ENCODE results near the gene MXRA5. TPM values are rescaled to one million over a fixed set of nuclear protein-coding genes. Genes with fewer than 3 reads are reported as not detected.

The MXRA5 gene
- total and polyA plus RNA-seq, 10 of the 15 experiments (the other 5 are each of a cell fraction or from before 2014, with no cell fraction given), result 0.01 to 0.03 TPM; not detected in 8

DNA sequence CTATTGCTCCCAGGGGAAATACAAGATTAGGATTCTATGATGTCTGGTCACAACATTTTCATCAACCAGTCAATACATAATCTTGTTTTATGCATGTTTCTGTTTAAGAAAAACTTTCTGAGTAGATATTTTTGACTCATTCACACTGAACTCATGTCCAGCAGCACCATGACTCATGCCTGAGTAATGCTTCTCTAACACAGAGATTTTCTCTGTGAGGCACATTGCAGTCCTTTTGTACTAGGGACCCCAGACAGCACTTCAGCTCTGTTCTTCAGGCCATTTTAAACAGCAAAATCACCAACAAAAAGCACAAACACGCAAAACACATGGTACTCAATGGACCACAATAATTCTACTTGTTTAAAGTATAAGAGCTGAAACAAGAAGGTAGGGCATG, 83.6 kb downstream of the MXRA5 start:
- no peaks in the 10 kb centered on the region for H4K20me1 ChIP-seq (ENCODE audit: control insufficient read depth, insufficient read depth)
- no TSS peak for BruUV-seq (replicated peaks)
- no peak overlapping the region for H3K4me2 ChIP-seq (ENCODE audit: control insufficient read depth, insufficient read depth)
- H3K4me3 ChIP-seq, result no peak overlapping the region
- intact Hi-C loops (cut with micrococcal nuclease; ENCODE audit: unreplicated experiment), result no loop called here
- in situ Hi-C loops (cut with MboI), result no loop called here
- DNase-seq (ENCODE audit: low read depth, low spot score) (no peak), ATAC-seq (no peak), FAIRE-seq (no peak)
- RAD21 ChIA-PET (ENCODE audit: unreplicated experiment), result no interaction called here
- no peaks in the 10 kb centered on the region for H3K36me3 ChIP-seq (ENCODE audit: control insufficient read depth in 2 of 2, insufficient read depth in 2 of 2, low read length in 1 of 2)
- WGBS (ENCODE audit: insufficient coverage, insufficient replicate concordance, low lambda C conversion rate, missing lambda C conversion rate), result 0% methylated on average over 1 of the region's 1 CpG
- no peaks in the 10 kb centered on the region for H3K9me3 ChIP-seq (replicated peaks; ENCODE audit: control insufficient read depth, insufficient read depth, low read length)
- H3K27ac ChIP-seq (ENCODE audit: control insufficient read depth, insufficient read depth), result no peak overlapping the region
- TF ChIP-seq NR2C1 (IDR thresholded peaks at IDR 0.05) (no peak), STAT3 (IDR thresholded peaks at IDR 0.05; ENCODE audit: low read depth, low read length) (no peak), BCL11A (IDR thresholded peaks at IDR 0.05; ENCODE audit: low read depth, low read length) (no peak), FOXK2 (IDR thresholded peaks at IDR 0.05) (no peak), IRF4 (IDR thresholded peaks at IDR 0.05; ENCODE audit: low read depth, low read length) (no peak), MYB (IDR thresholded peaks at IDR 0.05; ENCODE audit: borderline replicate concordance, low read depth, low read length) (no peak), CBX5 (IDR thresholded peaks at IDR 0.05; ENCODE audit: low read depth) (no peak), HCFC1 (IDR thresholded peaks at IDR 0.05; ENCODE audit: low read length) (no peak), TBL1XR1 (IDR thresholded peaks at IDR 0.05; ENCODE audit: low read depth, low read length) (no peak), DPF2 (IDR thresholded peaks at IDR 0.05) (no peak), HDGF (IDR thresholded peaks at IDR 0.05) (no peak), CBFB (IDR thresholded peaks at IDR 0.05; ENCODE audit: low read depth) (no peak), ZNF207 (IDR thresholded peaks at IDR 0.05; ENCODE audit: borderline replicate concordance) (no peak), TAF1 (IDR thresholded peaks at IDR 0.05; ENCODE audit: borderline replicate concordance, low read depth, low read length) (no peak), CHD1 (IDR thresholded peaks at IDR 0.05; ENCODE audit: low read depth, low read length) (no peak)
- TF ChIP-seq, protein P1, sequence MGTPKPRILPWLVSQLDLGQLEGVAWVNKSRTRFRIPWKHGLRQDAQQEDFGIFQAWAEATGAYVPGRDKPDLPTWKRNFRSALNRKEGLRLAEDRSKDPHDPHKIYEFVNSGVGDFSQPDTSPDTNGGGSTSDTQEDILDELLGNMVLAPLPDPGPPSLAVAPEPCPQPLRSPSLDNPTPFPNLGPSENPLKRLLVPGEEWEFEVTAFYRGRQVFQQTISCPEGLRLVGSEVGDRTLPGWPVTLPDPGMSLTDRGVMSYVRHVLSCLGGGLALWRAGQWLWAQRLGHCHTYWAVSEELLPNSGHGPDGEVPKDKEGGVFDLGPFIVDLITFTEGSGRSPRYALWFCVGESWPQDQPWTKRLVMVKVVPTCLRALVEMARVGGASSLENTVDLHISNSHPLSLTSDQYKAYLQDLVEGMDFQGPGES (IDR thresholded peaks at IDR 0.05), result no peak
- TF ChIP-seq, protein P2, sequence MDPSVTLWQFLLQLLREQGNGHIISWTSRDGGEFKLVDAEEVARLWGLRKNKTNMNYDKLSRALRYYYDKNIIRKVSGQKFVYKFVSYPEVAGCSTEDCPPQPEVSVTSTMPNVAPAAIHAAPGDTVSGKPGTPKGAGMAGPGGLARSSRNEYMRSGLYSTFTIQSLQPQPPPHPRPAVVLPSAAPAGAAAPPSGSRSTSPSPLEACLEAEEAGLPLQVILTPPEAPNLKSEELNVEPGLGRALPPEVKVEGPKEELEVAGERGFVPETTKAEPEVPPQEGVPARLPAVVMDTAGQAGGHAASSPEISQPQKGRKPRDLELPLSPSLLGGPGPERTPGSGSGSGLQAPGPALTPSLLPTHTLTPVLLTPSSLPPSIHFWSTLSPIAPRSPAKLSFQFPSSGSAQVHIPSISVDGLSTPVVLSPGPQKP (IDR thresholded peaks at IDR 0.05; ENCODE audit: low read depth, low read length), result no peak
- TF ChIP-seq, protein P3, sequence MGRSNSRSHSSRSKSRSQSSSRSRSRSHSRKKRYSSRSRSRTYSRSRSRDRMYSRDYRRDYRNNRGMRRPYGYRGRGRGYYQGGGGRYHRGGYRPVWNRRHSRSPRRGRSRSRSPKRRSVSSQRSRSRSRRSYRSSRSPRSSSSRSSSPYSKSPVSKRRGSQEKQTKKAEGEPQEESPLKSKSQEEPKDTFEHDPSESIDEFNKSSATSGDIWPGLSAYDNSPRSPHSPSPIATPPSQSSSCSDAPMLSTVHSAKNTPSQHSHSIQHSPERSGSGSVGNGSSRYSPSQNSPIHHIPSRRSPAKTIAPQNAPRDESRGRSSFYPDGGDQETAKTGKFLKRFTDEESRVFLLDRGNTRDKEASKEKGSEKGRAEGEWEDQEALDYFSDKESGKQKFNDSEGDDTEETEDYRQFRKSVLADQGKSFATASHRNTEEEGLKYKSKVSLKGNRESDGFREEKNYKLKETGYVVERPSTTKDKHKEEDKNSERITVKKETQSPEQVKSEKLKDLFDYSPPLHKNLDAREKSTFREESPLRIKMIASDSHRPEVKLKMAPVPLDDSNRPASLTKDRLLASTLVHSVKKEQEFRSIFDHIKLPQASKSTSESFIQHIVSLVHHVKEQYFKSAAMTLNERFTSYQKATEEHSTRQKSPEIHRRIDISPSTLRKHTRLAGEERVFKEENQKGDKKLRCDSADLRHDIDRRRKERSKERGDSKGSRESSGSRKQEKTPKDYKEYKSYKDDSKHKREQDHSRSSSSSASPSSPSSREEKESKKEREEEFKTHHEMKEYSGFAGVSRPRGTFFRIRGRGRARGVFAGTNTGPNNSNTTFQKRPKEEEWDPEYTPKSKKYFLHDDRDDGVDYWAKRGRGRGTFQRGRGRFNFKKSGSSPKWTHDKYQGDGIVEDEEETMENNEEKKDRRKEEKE (IDR thresholded peaks at IDR 0.05), result no peak
- no peaks in the 10 kb centered on the region for H3K79me2 ChIP-seq (ENCODE audit: control insufficient read depth, insufficient read depth, low read length)
- H3K9ac ChIP-seq (ENCODE audit: control insufficient read depth, insufficient read depth, low read length), result no peak overlapping the region
- no peaks in the 10 kb centered on the region for H3K4me1 ChIP-seq (ENCODE audit: control insufficient read depth, insufficient read depth, low read length)
- no peak overlapping the region for H2AFZ ChIP-seq (ENCODE audit: control insufficient read depth, low read depth, low read length)
- POLR2A ChIA-PET, result no interaction called here
- no peaks in the 10 kb centered on the region for H3K27me3 ChIP-seq (replicated peaks in 1 of 2; ENCODE audit: control insufficient read depth in 2 of 2, insufficient read depth in 2 of 2, low read length in 1 of 2)
- CTCF ChIA-PET, result interaction anchor here (0.6 kb wide), 1 partner anchor 375 kb away, joined by 3 read pairs; no protein-coding TSS in a partner anchor
- SMC1A ChIA-PET (ENCODE audit: uncharacterized antibody, unreplicated experiment), result no interaction called here
